ENCODE data around the gene CENATAC.
"Not testable (repeated sequence)": the region's sequence is repeated elsewhere in the genome, so short reads cannot be mapped to it uniquely, and the experiment has no call there.

Gene CENATAC

GRCh38 chr11:118997627-118998387 is at the start of gene CENATAC:
CENATAC (plus strand) TSS chr11:118998138; CDS start chr11:118998198, 60 bp downstream.
- DNase-seq (ENCODE audit: low read depth) = peak; percentile 74

DNA sequence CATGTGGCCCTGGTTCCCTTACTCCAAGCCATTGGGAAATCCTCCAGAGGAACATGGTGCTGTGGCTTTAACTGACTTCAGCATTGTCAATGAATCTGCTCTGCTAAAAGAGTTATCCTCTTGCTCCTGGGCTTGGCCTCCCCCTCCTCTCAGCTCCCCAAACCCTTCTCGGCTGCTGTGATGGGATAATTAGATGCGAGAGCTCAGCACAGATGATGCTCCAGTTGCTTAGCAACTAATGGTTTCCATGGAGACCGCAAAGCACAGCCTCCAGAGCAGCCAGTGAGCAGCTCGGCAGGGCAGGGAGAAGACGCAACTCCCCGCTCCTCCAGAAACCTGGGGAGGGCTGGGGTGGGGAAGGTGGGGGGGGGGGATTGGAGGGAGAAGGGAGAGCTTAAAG is 44.7 kb upstream of the CENATAC start:
- peak; percentile 46 for DNase-seq (ENCODE audit: low read depth)

GRCh38 chr11:118953976-118954375 is 44.0 kb upstream of the CENATAC start:
- not testable (repeated sequence) for DNase-seq (ENCODE audit: low read depth)

DNA sequence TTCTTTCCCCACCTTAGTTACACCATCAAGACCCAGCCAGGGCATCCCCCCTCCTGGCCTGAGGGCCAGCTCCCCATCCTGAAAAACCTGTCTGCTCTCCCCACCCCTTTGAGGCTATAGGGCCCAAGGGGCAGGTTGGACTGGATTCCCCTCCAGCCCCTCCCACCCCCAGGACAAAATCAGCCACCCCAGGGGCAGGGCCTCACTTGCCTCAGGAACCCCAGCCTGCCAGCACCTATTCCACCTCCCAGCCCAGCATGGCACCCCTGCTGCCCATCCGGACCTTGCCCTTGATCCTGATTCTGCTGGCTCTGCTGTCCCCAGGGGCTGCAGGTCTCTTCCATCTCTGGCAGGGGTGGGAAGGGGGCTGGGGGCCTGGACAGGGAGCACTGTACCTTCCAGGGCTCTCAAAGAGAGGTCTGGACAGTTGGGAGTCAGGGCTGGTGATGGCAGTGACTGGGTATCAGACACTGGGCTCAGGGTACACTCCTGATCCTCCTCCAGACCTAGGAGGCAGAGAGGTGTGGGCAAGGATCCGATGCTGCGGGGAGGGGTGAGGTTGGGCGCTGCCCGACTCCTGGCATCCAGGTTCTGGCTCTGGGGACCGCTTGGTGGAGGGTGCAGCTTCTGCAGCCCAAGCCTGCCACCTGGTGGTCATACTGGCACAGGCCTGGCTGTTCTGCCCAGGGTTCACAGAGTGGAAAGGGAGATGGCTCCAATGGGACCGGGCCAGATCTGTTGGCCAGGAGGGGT is 41.7 kb upstream of the CENATAC start, which contains the start of gene UPK2:
Gene UPK2 (plus strand): TSS at position 205 of the 753 bp plus-strand sequence. CDS start 53 bp downstream, at position 258.
- DNase-seq (ENCODE audit: low read depth) = peak; percentile 64

DNA sequence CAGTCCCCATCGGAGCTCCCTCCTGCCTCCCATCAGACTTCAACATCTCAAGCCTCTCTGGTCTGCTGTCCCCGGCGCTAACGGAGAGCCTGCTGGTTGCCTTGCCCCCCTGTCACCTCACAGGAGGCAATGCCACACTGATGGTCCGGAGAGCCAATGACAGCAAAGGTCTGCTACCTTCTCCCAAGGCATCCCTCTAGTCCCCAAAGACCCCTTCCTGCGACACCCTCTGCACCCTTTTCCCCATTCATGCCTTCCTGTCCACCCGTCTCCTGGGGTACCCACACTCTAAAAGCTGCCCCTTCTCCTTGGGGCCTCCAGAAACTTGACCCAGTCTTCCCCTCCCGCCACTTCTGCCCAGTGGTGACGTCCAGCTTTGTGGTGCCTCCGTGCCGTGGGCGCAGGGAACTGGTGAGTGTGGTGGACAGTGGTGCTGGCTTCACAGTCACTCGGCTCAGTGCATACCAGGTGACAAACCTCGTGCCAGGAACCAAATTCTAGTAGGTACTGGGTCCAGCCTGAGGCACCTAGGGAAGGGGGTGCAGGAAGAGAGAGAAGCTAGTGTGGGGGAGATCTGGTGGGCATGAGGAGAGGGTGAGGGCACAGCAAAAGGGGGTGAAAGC is 41.0 kb upstream of the CENATAC start:
- DNase-seq (ENCODE audit: low read depth) = no peak

DNA sequence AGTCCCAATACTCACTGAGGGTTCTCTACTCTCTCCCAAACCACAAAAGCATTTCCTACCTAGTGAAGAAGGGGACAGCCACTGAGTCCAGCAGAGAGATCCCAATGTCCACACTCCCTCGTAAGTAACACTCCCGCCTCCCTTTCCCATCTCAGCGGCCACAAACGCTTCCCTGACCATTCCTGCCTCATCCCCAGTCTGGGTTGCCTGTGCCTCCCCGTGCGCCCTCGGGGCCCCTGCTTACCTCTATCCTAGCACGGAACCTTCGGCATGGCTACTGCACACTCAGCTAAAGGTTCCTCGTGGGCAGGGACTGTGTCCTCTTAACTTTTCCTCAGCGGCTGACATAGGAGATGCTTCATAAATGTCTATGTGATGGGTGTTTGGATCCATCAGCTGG is 40.4 kb upstream of the CENATAC start:
- DNase-seq (ENCODE audit: low read depth) = no peak

DNA sequence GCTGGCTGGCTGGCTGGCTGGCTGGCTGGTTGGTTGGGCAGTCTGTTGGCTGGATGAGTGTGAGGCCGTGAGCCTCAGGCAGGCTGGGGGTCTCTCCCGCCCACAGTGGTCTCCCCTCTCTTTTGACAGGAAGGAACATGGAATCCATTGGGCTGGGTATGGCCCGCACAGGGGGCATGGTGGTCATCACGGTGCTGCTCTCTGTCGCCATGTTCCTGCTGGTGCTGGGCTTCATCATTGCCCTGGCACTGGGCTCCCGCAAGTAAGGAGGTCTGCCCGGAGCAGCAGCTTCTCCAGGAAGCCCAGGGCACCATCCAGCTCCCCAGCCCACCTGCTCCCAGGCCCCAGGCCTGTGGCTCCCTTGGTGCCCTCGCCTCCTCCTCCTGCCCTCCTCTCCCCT is 40.0 kb upstream of the CENATAC start:
- DNase-seq (ENCODE audit: low read depth) = no peak

- no peak for DNase-seq (ENCODE audit: low read depth)
Observed at GRCh38 chr11:118958577-118958976, 39.4 kb upstream of the CENATAC start.

- DNase-seq (ENCODE audit: low read depth) = no peak
Observed at GRCh38 chr11:118961189-118961588, 36.7 kb upstream of the CENATAC start.

GRCh38 chr11:118961591-118961990 is 36.3 kb upstream of the CENATAC start:
- no peak for DNase-seq (ENCODE audit: low read depth)

DNA sequence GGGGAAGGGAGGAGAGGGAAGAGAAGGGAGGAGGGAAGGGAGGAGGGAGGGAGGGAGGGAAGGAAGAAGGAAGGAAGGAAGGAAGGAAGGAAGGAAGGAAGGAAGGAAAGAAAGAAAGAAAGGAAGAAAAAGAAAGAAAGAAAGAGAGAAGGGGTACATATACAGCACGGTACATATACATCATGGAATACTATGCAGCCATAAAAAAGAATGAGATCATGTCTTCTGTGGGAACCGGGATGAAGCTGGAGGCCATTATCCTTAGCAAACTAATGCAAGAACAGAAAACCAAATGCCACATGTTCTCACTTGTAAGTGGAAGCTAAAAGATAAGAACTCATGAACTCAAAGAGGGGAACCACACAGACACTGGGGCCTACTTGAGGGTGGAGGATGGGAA is 28.4 kb upstream of the CENATAC start:
- not testable (repeated sequence) for DNase-seq (ENCODE audit: low read depth)

- DNase-seq (ENCODE audit: low read depth) = no peak
Observed at GRCh38 chr11:118971646-118972045, 26.3 kb upstream of the CENATAC start, which contains the start of gene FOXR1. FOXR1 (plus strand) TSS chr11:118971761; CDS start chr11:118971932, 171 bp downstream.

DNA sequence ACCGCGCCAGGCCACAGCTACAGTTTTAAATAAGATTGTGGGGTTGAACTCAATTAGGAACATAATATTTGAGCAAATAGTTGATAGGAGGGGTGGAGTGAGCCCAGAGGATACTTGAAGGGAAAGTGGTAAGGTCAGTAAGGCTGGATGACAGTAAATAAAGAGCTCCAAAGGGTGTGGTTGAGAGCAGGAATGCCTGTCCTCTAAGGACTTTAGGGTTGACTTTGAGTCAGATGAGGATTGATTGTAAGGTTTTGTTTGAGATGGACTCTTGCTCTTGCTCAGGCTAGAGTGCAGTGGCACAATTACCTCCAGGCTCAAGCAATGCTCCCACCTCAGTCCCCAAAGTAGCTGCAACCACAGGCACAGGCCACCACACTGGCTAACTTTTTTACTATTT is 24.0 kb upstream of the CENATAC start:
- DNase-seq (ENCODE audit: low read depth) = no peak

DNA sequence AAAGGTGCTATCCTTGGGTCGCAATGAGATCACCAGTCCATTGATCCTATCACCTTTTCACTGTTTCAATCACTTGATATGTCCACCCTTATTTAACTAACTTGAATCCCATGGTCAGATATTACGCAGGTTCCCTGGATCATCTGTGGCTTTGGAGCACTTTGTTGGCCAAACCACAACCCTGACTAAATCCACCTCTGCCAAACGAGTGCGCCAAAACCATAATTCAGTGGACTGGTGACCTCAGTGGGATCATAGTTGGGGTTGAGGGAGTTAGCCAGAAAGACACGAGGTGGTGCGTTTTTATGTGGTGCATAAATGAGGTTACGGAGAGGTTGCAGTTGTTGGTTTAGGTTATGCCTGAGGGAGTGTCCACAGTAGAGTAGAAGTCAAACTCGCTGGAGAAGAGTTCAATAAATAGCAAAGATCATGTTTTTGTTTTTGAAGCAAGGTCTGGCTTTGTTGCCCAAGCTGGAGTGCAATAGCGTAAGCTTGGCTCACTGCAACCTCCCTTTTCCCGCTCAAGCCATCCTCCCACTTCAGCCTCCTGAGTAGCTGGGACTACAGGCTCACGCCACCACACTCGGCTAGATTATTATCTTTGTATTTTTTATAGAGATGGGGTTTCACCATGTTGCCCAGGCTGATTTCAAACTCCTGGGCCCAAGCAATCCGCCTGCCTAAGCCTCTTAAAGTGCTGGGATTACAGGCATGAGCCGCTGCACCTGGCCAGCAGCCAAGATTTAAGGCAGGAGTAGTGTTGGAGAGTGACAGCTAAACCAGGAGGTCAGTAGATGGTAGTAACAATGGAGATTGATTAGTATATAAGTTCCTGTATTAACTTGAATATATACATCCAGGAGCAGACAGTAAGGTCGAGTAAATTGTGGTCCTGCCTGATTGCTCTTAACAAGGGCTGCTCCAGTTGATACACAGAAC is 21.9 kb upstream of the CENATAC start:
- DNase-seq (ENCODE audit: low read depth) = peak; percentile 21

GRCh38 chr11:118979434-118979833 is 18.5 kb upstream of the CENATAC start:
- DNase-seq (ENCODE audit: low read depth) = no peak

DNA sequence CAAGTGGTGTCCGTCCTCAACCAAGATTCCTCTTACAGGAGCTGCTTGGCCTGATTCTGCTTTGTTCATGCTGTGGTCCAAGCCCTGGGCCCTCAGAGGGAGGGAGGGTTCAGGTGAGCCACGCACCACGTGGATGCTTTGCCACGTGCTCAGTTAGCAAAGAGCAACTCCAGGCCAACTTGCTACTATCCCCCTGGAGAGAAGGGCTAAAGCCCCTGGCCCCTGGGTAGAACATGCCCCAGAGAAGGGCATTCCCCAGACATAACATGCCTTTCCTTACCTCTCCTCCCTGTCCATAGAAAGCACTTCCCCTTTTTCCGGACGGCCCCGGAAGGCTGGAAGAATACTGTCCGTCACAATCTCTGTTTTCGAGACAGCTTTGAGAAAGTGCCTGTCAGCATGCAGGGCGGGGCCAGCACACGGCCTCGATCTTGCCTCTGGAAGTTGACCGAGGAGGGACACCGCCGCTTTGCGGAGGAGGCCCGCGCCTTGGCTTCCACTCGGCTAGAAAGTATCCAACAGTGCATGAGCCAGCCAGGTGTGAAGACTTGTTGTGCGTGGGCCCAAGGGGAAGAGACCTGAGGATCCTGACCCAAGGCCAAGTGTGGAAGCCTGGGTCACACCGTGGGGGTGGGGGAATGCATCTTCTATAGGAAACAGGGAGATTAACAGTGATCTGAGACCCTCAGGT is 17.6 kb upstream of the CENATAC start:
- DNase-seq (ENCODE audit: low read depth) = peak; percentile 38

DNA sequence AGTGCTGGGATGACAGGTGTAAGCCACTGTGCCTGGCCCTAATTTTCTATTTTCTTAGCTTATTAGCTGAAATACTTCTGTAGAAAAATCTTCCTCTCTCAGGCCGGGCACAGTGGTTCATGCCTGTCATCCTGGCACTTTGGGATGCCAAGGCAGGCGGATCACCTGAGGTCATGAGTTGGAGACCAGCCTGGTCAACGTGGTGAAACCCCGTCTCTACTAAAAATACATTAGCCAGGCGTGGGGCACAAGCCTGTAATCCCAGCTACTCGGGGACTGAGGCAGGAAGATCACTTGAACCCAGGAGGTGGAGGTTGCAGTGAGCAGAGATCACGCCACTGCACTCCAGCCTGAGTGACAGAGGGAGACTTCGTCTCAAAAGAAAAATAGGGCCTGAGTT is 13.6 kb upstream of the CENATAC start:
- not testable (repeated sequence) for DNase-seq (ENCODE audit: low read depth)

GRCh38 chr11:118984825-118985224 is 13.1 kb upstream of the CENATAC start:
- no peak for DNase-seq (ENCODE audit: low read depth)

- no peak for DNase-seq (ENCODE audit: low read depth)
Observed at GRCh38 chr11:118988280-118988679, 9.7 kb upstream of the CENATAC start.

GRCh38 chr11:118991486-118992038 is 6.4 kb upstream of the CENATAC start:
- DNase-seq (ENCODE audit: low read depth) = not testable (repeated sequence)
